ENCODE results near the gene POC5.

- TF ChIP-seq POLR2A (IDR thresholded peaks at IDR 0.05; ENCODE audit: insufficient read depth in 1 of 2, low read depth in 2 of 2, low read length in 2 of 2) (no peak), MBD4 (IDR thresholded peaks at IDR 0.05; ENCODE audit: borderline replicate concordance, low read length) (no peak), SIN3A (IDR thresholded peaks at IDR 0.05; ENCODE audit: borderline replicate concordance, low read depth, low read length) (no peak)
These were observed 45.7 kb downstream of the POC5 start for GRCh38 chr5:75671506-75671905.
